ENCODE data around the gene JMJD1C.

Gene JMJD1C

GRCh38 chr10:63210611-63211196 lies 255.1 kb downstream of the JMJD1C start:
- no peak for FAIRE-seq

- no peak for FAIRE-seq
Measured at GRCh38 chr10:63209705-63210104, 256.1 kb downstream of the JMJD1C start.

GRCh38 chr10:63208986-63209385 lies 256.8 kb downstream of the JMJD1C start:
- no peak for FAIRE-seq

GRCh38 chr10:63206997-63207811 lies 258.6 kb downstream of the JMJD1C start:
- FAIRE-seq, result no peak

- FAIRE-seq, result no peak
Measured at GRCh38 chr10:63206576-63206975, 259.2 kb downstream of the JMJD1C start.

DNA sequence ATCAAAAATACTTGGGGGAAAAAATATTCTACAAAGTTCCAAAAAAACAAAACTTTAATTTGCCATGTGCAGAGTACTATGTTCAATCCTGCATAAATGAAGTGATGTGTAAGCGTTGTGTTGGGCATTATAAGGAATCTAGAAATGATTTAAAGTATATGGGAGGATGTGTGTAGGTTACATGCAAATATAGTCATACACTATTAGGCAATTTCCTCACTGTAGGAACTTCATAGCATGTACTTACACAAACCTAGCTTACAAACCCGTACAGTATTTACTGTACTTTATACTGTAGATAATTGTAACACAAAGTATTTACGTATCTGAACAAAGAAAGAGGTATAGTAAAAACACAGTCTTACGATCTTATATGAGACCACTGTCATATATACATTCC lies 260.4 kb downstream of the JMJD1C start:
- no peak for FAIRE-seq

DNA sequence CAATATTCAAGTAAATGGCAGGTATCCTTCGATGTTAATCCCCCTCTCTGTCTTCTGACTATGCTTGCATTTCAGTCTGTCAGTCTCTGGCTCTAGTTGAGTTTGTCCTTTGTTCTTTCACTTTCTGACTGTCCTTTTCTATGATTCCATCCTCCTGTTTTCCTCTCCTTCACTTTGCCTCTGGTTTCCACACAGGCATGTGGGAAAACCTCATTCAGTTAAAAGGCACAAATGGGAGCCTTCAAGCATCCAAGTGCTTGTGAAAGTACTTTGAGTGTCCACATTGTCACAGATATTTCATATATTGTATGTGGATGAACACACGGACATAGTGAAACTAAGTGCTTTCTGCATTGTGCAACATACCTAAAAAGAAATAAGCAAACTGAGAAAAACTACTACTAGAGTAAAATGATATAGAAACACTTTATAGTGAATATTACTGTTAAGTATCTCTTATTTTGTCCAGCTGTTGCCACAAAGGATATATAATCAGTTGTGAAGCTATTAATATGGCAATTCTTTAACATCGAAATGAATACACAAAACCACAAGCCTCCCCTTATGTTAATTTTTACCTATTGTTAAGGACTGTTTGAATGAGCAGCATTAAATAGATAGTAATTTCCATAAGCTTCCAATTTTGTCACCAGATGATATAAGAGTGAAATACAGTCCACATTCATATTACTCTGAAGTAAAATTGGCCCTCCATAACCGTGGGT lies 260.9 kb downstream of the JMJD1C start:
- FAIRE-seq, result no peak

DNA sequence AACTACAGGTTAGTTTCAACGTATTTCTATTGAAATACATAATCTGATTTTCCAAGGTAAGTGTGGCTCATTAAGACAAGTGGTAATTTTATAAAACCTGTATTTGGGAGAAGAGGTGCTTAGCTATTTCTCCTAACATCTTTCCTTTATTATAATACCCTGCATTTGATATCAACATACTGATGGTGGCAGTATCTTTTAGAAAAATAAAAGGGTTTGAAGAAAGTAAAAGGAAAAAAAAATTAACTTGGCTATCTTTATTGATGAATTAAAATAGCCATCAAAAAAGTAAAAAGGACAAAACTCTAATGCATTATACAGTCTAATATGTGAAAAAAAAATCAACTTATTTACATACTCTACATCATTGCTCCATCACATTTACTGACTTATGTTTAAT lies 264.7 kb downstream of the JMJD1C start:
- no peak for FAIRE-seq

DNA sequence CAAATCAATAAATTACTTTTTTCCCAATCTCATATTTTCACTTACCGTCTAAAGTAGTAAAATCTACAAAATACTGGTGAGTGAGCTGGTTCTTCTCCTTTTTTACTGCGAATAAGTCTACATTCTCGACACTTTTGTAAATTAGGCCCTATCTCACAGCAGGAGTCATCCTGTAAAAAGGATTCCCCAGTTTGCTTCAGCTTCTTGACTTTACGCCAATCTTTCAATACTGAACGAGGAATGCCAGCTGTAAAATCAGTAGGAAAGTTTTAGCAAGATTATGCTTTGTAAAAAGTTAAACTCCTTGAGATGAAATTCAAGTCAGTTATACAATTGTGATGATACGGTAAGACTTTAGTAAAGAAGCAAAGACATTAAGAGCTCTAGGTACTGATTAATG lies 265.3 kb downstream of the JMJD1C start:
- FAIRE-seq, result no peak

DNA sequence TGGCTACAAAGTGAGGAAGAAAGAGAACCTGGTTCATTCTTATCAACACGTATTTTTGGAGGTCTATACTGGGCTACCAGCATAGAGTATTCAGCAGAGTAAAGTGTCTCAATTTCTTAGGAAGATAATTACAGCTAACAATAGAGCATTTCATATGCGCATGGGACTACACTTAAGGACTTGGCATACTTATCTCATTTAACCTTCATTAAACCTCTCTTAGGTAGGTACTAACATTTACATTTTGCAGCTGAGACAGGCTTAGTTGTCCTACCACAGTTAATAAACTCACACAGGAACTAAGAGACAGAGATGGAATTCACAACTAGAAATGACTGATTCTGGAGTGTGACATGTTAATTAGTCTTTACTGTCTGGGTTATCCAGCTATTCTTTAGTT lies 266.1 kb downstream of the JMJD1C start:
- FAIRE-seq, result no peak

- FAIRE-seq, result no peak
Measured at GRCh38 chr10:63197344-63198092, 268.3 kb downstream of the JMJD1C start.

- no peak for FAIRE-seq
Measured at GRCh38 chr10:63192826-63193225, 273.0 kb downstream of the JMJD1C start.

DNA sequence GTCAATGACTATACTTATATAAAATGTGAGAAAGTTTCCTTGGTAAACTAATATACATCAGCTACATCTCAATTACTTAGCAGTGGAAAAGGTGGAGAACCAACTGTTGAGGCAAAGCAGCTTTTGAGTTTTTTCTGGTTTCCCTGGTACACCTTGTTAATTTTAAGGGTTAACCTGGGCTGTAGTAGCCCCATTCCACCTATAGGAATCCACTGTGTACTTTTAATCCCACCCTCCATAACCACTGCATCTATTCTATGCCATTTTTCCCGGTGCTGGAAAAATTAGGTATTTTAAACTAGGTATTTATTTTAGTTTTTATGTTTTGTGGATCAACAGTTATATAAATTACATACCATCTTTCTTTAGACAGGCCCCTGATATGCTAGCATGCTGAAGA lies 290.2 kb downstream of the JMJD1C start:
- no peak for FAIRE-seq

DNA sequence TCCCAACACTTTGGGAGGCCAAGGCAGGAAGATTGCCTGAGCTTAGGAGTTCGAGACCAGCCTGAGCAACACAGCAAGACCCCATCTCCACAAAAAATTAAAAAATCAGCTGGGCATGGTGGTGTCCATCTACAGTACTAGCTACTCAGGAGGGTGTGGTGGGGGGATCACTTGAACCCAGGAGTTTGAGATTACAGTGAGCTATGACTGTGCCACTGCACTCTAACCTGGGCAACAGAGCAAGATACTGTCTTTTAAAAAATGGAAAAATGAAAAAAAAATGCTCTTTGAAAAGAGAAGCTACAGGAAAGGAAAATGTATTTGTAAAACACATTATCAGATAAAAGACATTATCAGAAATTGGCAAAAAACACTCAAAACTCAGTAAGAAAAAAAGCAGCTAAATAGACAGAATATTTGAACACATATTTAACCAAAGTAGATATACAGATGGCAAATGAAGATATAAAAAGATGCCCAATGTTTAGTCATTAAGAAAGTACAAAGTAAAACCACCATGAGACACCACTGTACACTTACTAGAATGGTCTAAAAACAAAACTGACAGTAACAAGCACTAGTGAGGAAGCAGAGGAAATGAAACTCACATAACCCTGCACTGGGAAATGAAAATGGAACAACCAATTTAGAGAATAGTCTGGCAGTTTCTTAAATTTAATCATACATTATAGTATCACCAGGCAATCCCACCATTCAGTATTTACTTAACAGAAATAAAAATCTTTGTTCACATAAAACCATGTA lies 292.1 kb downstream of the JMJD1C start:
- FAIRE-seq, result no peak

DNA sequence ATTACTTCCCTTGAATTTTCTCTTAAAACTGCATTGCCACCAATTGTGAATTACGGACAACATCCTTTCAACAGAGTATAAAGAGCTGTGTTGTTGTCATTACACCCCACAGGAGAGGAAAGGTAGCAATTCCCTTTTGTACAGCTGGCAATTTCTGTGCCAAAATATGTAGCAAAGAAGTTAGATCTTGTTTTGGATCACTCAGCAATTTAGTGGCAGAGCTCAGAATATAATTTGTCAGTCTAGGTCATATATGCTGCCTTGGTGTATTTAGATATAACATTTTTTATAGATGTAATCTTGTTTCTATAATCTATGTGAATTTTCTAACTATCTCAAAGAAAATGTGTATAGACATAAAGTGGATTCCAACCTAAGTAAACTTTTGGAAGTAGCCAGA lies 293.9 kb downstream of the JMJD1C start:
- no peak for FAIRE-seq

DNA sequence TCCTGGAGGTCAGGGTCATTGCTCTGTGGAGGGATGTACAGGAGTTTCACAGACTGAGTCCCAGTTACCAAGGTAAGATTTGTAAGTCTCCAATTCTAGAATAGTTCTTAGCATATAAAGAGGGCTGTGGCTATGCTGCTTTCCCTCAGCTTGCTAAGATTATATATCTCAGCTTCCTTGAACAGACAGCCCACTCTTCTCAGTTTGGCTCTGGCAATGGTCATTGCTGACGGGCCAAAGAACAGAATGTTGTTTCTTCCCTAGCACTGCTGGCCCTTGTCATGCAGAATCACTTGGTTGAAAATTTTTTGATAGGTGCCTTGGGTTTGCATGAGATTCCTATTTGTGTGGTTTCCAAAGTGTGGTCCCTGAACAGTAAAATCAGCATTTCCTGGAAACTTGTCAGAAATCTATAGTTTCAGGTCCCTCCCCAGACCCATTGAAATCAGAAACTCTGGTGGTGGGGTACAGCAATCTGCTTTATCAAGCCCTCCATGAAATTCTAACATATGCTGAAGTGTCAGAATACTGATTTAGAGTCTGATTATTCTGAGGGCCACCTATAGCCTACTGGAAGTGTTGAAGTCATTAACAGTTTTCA lies 294.4 kb downstream of the JMJD1C start:
- FAIRE-seq, result no peak

DNA sequence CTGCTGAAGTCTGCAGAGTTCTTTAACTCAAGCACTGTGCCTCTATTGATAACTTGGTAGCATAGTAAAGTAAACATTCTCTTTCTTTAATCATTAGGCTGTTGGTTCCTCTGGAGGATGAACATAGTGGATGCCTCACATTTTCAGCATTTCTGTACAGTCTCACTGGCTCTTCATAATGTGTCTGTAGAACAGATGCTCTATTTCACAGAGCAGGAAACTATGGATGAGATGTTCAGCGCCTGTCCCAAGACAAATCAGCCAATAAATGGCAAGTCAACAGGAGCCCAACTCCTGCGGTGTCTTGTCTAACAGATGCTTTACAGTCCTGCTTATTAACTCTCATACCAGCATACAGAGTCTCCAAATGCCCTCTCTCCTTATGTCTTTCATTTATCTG lies 296.2 kb downstream of the JMJD1C start:
- FAIRE-seq, result no peak

GRCh38 chr10:63168821-63169462 lies 296.8 kb downstream of the JMJD1C start:
- FAIRE-seq, result no peak

DNA sequence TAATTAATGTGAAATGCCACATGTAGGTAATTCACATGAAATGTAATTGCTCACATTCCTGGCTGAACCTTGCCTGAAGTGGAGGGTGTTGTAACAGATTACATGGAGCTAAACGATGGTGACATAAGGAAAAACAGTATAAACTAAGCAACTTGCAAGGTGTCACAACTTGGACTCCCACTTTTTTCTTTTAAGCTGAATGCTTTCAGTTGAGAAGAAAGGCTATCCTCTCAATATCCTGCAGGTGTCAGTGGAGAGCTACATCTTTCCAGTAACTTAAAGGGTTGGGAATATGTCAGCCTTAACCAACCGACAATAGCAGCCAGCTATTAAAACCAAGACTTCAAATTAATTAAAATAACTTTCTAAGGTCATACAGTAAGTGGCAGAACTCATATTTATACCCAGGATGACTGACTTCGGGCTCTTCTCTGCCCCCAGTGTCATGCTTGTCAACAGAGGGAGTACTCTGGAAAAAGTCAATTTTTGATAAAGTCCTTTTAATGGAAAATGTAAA lies 299.0 kb downstream of the JMJD1C start:
- no peak for FAIRE-seq

DNA sequence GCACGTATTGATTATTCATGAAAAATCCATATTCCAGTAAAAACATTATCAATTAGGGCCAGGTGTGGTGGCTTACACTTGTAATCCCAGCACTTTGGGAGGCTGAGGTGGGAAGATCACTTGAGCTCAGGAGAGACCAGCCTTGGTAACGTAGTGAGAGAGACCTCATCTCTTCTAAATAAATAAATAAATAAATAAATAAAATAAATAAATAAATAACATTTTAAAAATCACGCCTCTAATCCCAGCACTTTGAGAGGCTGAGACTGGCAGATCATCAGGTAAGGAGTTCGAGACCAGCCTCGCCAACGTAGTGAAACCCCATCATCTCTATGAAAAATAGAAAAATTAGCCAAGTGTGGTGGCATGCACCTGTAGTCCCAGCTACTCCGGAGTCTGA lies 300.5 kb downstream of the JMJD1C start:
- FAIRE-seq, result no peak

DNA sequence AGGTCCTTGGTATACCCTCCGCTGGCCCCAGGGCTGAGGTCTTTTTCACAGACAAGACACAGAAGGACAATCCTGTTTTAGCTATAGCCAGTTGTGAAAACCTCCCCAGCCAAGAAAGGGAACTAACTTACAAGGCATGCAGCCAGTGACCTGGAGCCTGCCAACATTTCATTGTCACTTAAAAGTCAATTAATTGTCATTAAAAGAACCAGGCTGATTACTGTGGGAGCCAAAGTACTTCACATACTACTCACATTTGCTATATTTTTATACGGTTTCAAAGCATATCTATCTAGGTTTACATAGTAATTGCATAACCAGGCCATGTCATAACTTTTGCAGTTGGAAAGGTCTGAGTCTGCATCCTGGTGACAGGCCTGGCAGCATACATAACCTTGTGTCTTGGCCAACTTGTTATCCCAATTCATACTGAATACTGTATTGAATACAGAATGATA lies 301.6 kb downstream of the JMJD1C start:
- FAIRE-seq, result no peak

Measured in colon (tissue), 2 donors.